ENCODE measurements around the gene KRT9.

DNA sequence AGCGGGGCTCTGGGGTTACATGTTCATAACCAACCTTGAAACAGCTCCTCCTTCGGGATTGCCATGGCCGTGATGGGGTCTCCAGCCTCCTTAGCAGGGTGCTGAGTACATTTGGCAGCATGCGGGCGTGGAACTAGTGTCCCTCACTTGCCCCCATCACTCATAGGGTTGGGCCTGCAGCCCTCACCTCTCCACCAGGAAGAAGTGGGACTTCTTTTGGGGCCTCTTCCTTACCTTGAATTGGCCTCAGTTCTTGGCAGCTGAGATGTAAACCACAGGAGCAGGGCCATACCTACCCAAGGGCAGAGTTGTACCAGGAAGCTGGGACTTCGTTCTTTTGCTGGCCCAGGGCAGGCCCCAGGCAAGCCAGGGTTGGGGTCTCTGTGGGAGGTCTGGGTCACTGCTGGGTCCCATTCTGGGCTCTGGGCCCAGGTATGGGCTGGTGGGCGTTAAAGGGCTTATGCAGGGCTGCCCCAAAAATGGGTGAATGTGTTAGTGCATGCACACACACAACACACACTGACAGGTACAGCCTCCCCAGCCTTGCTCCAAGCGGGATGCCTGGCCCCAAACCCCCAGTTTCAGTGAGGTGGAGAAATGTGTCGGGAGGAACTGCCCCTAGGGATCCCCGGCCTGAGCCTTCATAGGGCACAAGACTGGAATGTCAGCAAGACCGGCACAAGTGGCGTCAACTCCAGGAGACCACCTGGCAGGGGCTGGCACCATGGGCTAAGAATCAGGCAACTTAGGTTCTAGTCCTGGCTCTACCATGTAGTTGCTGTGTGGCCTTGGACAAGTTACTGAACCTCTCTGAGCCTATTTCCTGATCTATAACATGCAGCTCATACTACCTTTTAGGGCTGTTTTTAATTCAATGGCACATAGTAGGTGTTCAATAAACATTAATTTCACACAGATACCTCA is 49.3 kb downstream of the KRT9 start:
- no peak for TF ChIP-seq MED1 (CRISPR knock-in tag; IDR thresholded peaks at IDR 0.05)
- no peak for TF ChIP-seq TBL1XR1 (IDR thresholded peaks at IDR 0.05; ENCODE audit: borderline replicate concordance, low read length, partially characterized antibody)
- no peak for TF ChIP-seq CTCF (CRISPR knock-in tag; IDR thresholded peaks at IDR 0.05)
- TF ChIP-seq CEBPB (IDR thresholded peaks at IDR 0.05; ENCODE audit: borderline replicate concordance, low read depth, low read length), result no peak
- peak; percentile 19; the same call in 1 of the 2 replicates for TF ChIP-seq ZNF687 (CRISPR knock-in tag; IDR thresholded peaks at IDR 0.05)
- TF ChIP-seq, protein P1, sequence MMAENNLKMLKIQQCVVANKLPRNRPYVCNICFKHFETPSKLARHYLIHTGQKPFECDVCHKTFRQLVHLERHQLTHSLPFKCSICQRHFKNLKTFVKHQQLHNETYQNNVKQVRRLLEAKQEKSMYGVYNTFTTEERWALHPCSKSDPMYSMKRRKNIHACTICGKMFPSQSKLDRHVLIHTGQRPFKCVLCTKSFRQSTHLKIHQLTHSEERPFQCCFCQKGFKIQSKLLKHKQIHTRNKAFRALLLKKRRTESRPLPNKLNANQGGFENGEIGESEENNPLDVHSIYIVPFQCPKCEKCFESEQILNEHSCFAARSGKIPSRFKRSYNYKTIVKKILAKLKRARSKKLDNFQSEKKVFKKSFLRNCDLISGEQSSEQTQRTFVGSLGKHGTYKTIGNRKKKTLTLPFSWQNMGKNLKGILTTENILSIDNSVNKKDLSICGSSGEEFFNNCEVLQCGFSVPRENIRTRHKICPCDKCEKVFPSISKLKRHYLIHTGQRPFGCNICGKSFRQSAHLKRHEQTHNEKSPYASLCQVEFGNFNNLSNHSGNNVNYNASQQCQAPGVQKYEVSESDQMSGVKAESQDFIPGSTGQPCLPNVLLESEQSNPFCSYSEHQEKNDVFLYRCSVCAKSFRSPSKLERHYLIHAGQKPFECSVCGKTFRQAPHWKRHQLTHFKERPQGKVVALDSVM (CRISPR knock-in tag; IDR thresholded peaks at IDR 0.05), result no peak
- TF ChIP-seq MAX (IDR thresholded peaks at IDR 0.05), result no peak
- no peak for TF ChIP-seq PTBP1 (IDR thresholded peaks at IDR 0.05; ENCODE audit: low read depth, low read length, poor library complexity, severe bottlenecking)
- no peak for TF ChIP-seq HNF4A (CRISPR knock-in tag; IDR thresholded peaks at IDR 0.05)
- no peak for TF ChIP-seq SP1 (IDR thresholded peaks at IDR 0.05)
- no peak for TF ChIP-seq SP1 (CRISPR knock-in tag; IDR thresholded peaks at IDR 0.05)

All from HepG2 (cell line).